H1 (cell line): Measurements from ENCODE around the gene TEAD1. TPM values are rescaled to one million over a fixed set of nuclear protein-coding genes. Genes with fewer than 3 reads are reported as not detected.
A peak's percentile ranks its signal among the peaks of the same experiment; 100 is the strongest.

ENCODE experiments used
- CTCF ChIA-PET: fragments of 300-600 bp; sonication (Branson Sonifier 250); formaldehyde crosslinking; loops from one replicate; lab custom pipeline; 2021; ENCODE audit not compliant: partially characterized antibody; lab: Charles Lee
- POLR2A ChIA-PET: fragments of 300-600 bp; sonication (Branson Sonifier 250); formaldehyde crosslinking; loops from one replicate; lab custom pipeline; 2021; ENCODE audit warnings: inconsistent platforms; ENCODE audit not compliant: partially characterized antibody; lab: Charles Lee
- DNase-seq, 2 experiments: peaks; one replicate each; pipeline versions ENCODE4 v3.0.0 to v3.0.0-alpha.2; 2010 to 2022; ENCODE audit warnings: low spot score in 2 of 2, low read depth in 1 of 2, mixed read lengths in 1 of 2
- FAIRE-seq: peaks from 2 replicates; lab custom pipeline; 2011; peaks lifted over from hg19 to GRCh38; lab: Jason Lieb, UNC
- H2AFZ ChIP-seq: 2 replicates; pipeline ENCODE4 v1.8.1; 2012; ENCODE audit warnings: low read length, inconsistent platforms
- H2AK5ac ChIP-seq: 2 replicates; pipeline ENCODE4 v1.6.1; 2013; ENCODE audit warnings: low read depth, low read length
- H2BK120ac ChIP-seq: replicated peaks from 2 replicates; pipeline ENCODE3; 2013; ENCODE audit warnings: low read depth, low read length, inconsistent platforms
- H2BK12ac ChIP-seq: 2 replicates; pipeline ENCODE4 v1.6.1; 2013; ENCODE audit warnings: low read depth, low read length
- H2BK15ac ChIP-seq: 2 replicates; pipeline ENCODE4 v1.6.1; 2013; ENCODE audit warnings: low read length
- H2BK20ac ChIP-seq: 2 replicates; pipeline ENCODE4 v1.6.1; 2013; ENCODE audit warnings: low read length
- H2BK5ac ChIP-seq: 2 replicates; pipeline ENCODE4 v1.6.1; 2013; ENCODE audit warnings: low read depth, low read length
- H3K14ac ChIP-seq: 2 replicates; pipeline ENCODE4 v1.6.1; 2013; ENCODE audit warnings: inconsistent platforms; ENCODE audit not compliant: insufficient read length
- H3K18ac ChIP-seq: 2 replicates; pipeline ENCODE4 v1.6.1; 2013; ENCODE audit warnings: low read length; ENCODE audit errors: extremely low read depth
- H3K23ac ChIP-seq: 2 replicates; pipeline ENCODE4 v1.6.1; 2013; ENCODE audit warnings: inconsistent platforms; ENCODE audit not compliant: insufficient read length
- H3K23me2 ChIP-seq: 2 replicates; pipeline ENCODE4 v1.6.1; 2013; ENCODE audit warnings: low read depth, low read length
- H3K27ac ChIP-seq: 2 replicates; pipeline ENCODE4 v1.6.1; 2011; ENCODE audit warnings: low read depth, low read length, inconsistent platforms
- H3K27me3 ChIP-seq, 4 experiments: replicated peaks in 1 of 4; 1 replicate in 1 of 4; 2 replicates in 3 of 4; pipeline versions ENCODE4 v1.6.1 to v1.8.1; 2011 to 2013; ENCODE audit warnings: low read length in 3 of 4, mild to moderate bottlenecking in 3 of 4, inconsistent platforms in 2 of 4, mixed read lengths in 2 of 4, moderate library complexity in 1 of 4; ENCODE audit not compliant: control insufficient read depth in 3 of 4, insufficient read depth in 3 of 4; ENCODE audit errors: extremely low read depth in 1 of 4
- H3K36me3 ChIP-seq, 4 experiments: 2 replicates each; pipeline versions ENCODE4 v1.6.1 to v1.8.1; 2011 to 2013; ENCODE audit warnings: mild to moderate bottlenecking in 4 of 4, low read length in 3 of 4, moderate library complexity in 2 of 4, control low read depth in 1 of 4, inconsistent platforms in 1 of 4; ENCODE audit not compliant: insufficient read depth in 4 of 4, control insufficient read depth in 2 of 4
- H3K4ac ChIP-seq: replicated peaks from 2 replicates; pipeline ENCODE3; 2013; ENCODE audit warnings: low read length, low read depth, mixed read lengths, inconsistent platforms; ENCODE audit not compliant: insufficient read length
- H3K4me1 ChIP-seq, 4 experiments: replicated peaks in 1 of 4; 1 replicate in 1 of 4; 2 replicates in 3 of 4; pipeline versions ENCODE4 v1.6.1 to v1.8.1; 2011 to 2013; ENCODE audit warnings: low read length in 3 of 4, inconsistent platforms in 2 of 4, mixed read lengths in 1 of 4; ENCODE audit not compliant: insufficient read depth in 4 of 4, control insufficient read depth in 3 of 4
- H3K4me2 ChIP-seq, 2 experiments: 2 replicates each; pipeline versions ENCODE4 v1.6.1 to v1.8.1; 2011 to 2013; ENCODE audit warnings: low read depth in 2 of 2, low read length in 2 of 2, control low read depth in 1 of 2, inconsistent platforms in 1 of 2, mild to moderate bottlenecking in 1 of 2; ENCODE audit not compliant: insufficient read depth in 1 of 2
- H3K4me3 ChIP-seq, 4 experiments: fragments of 200-600, 300-600 bp in 1 of 4; sonication (generic), shearing (Covaris generic), sonication (Bioruptor Twin) in 1 of 4; 2 replicates each; pipeline versions ENCODE4 v1.5.1 to v1.8.1; 2011 to 2016; ENCODE audit warnings: low read length in 4 of 4, low read depth in 3 of 4, control low read depth in 2 of 4, inconsistent platforms in 2 of 4, mild to moderate bottlenecking in 2 of 4, mixed read lengths in 1 of 4, moderate library complexity in 1 of 4; ENCODE audit not compliant: insufficient read depth in 2 of 4; ENCODE audit errors: extremely low read depth in 1 of 4
- H3K56ac ChIP-seq: replicated peaks from 2 replicates; pipeline ENCODE3; 2013; ENCODE audit warnings: low read depth, mild to moderate bottlenecking, mixed read lengths, low read length, inconsistent platforms; ENCODE audit not compliant: insufficient read length
- H3K79me1 ChIP-seq: 2 replicates; pipeline ENCODE4 v1.6.1; 2013; ENCODE audit warnings: low read depth, low read length, control low read depth
- H3K79me2 ChIP-seq, 2 experiments: 2 replicates each; pipeline versions ENCODE4 v1.6.1 to v1.8.1; 2012 to 2013; ENCODE audit warnings: low read length in 2 of 2, mild to moderate bottlenecking in 2 of 2, inconsistent platforms in 1 of 2; ENCODE audit not compliant: insufficient read depth in 2 of 2, control insufficient read depth in 1 of 2
- H3K9ac ChIP-seq, 4 experiments: replicated peaks in 1 of 4; 1 replicate in 1 of 4; 2 replicates in 3 of 4; pipeline versions ENCODE4 v1.6.1 to v1.8.1; 2011 to 2013; ENCODE audit warnings: low read depth in 3 of 4, low read length in 3 of 4, control low read depth in 2 of 4, mild to moderate bottlenecking in 2 of 4, moderate library complexity in 2 of 4, inconsistent platforms in 1 of 4; ENCODE audit errors: extremely low read depth in 1 of 4
- H3K9me3 ChIP-seq, 2 experiments: 2 replicates each; pipeline versions ENCODE4 v1.6.1 to v1.8.1; 2012 to 2013; ENCODE audit warnings: mild to moderate bottlenecking in 2 of 2, moderate library complexity in 2 of 2, control low read depth in 1 of 2, inconsistent platforms in 1 of 2, low read depth in 1 of 2, low read length in 1 of 2, mixed read lengths in 1 of 2; ENCODE audit not compliant: insufficient read depth in 2 of 2
- H4K20me1 ChIP-seq, 2 experiments: replicated peaks in 1 of 2; 2 replicates each; pipeline versions ENCODE3 to v1.8.1; 2011 to 2013; ENCODE audit warnings: inconsistent platforms in 2 of 2, low read length in 2 of 2, mild to moderate bottlenecking in 1 of 2; ENCODE audit not compliant: insufficient read depth in 2 of 2, control insufficient read depth in 1 of 2
- H4K5ac ChIP-seq: 2 replicates; pipeline ENCODE4 v1.6.1; 2013; ENCODE audit warnings: low read length, low read depth, mixed read lengths, inconsistent platforms; ENCODE audit not compliant: insufficient read length
- H4K8ac ChIP-seq: 2 replicates; pipeline ENCODE4 v1.8.0; 2013; ENCODE audit warnings: mild to moderate bottlenecking, moderate library complexity, low read length, inconsistent platforms; ENCODE audit not compliant: insufficient read depth; ENCODE audit errors: extremely low read depth
- H4K91ac ChIP-seq: replicated peaks from 2 replicates; pipeline ENCODE3; 2013; ENCODE audit warnings: low read length, mixed read lengths, inconsistent platforms; ENCODE audit not compliant: insufficient read length
- BRCA1 ChIP-seq: IDR thresholded peaks from 2 replicates; pipeline ENCODE4 v1.6.1; 2012; ENCODE audit warnings: low read depth, low read length, improper control_type of control experiment
- CBX5 ChIP-seq: fragments of 300-800, 300-1000 bp; sonication (generic); IDR thresholded peaks from 2 replicates; pipeline ENCODE4 v1.7.1; 2016; ENCODE audit warnings: antibody characterized with exemption, low read length, low read depth
- EGR1 ChIP-seq: IDR thresholded peaks from 2 replicates; pipeline ENCODE4 v1.6.1; 2011; ENCODE audit warnings: low read depth, low read length, borderline replicate concordance
- GTF2F1 ChIP-seq: IDR thresholded peaks from 2 replicates; pipeline ENCODE4 v1.6.1; 2012; ENCODE audit warnings: low read depth, low read length, improper control_type of control experiment, borderline replicate concordance
- HDAC2 ChIP-seq, 2 experiments: fragments of 300-600 bp in 1 of 2; sonication (generic) in 1 of 2; IDR thresholded peaks; 2 replicates each; pipeline ENCODE4 v1.6.1; 2011 to 2012; ENCODE audit warnings: low read depth in 2 of 2, low read length in 2 of 2, mild to moderate bottlenecking in 2 of 2, moderate library complexity in 2 of 2, borderline replicate concordance in 1 of 2, inconsistent platforms in 1 of 2
- RXRA ChIP-seq: IDR thresholded peaks from 2 replicates; pipeline ENCODE4 v1.6.1; 2011; ENCODE audit warnings: low read depth, mild to moderate bottlenecking, low read length, moderate library complexity; ENCODE audit not compliant: insufficient read depth
- SIX5 ChIP-seq: IDR thresholded peaks from 2 replicates; pipeline ENCODE4 v1.6.1; 2011; ENCODE audit warnings: mild to moderate bottlenecking, low read depth, low read length
- SP4 ChIP-seq: IDR thresholded peaks from 2 replicates; pipeline ENCODE4 v1.6.1; 2012; ENCODE audit warnings: low read length, inconsistent platforms
- WGBS, 2 experiments: shearing (Covaris generic) in 1 of 2; methylation state at CpG; one replicate each; pipeline versions ENCODE4 v1.1.6 to v1.1.7; 2013 to 2015; ENCODE audit warnings: low lambda C conversion rate in 2 of 2, mixed read lengths in 2 of 2, inconsistent platforms in 1 of 2, low coverage in 1 of 2, missing lambda C conversion rate in 1 of 2; ENCODE audit not compliant: insufficient replicate concordance in 2 of 2, insufficient coverage in 1 of 2, insufficient read length in 1 of 2; ENCODE audit errors: extremely low coverage in 1 of 2, missing lambda C conversion rate in 1 of 2; 5-methylcytosine and 5-hydroxymethylcytosine counted together
- polyA plus RNA-seq, 7 experiments: library from polyadenylated mRNA; depleted of rRNA in 3 of 7; stranded (reverse) in 5 of 7; unstranded in 2 of 7; fragments of >200 nt in 5 of 7; fragments of 200-250 nt in 2 of 7; gene quantifications; 1 replicate in 5 of 7; 2 replicates in 1 of 7; 4 replicates in 1 of 7; pipeline versions ENCODE4 v1.2.1 to v1.2.3, GENCODE V29; 2011 to 2013; ENCODE audit warnings: missing spikeins in 2 of 7, mixed read lengths in 2 of 7
- total RNA-seq: library from RNA; stranded (reverse); fragmentation: NEBNext Ultra II Directional; extraction: Animal tissue kit (Norgen Biotek cat#: 25700); gene quantifications from 2 replicates; pipeline ENCODE4 v1.2.1, GENCODE V29; 2021
- TF ChIP-seq, protein P1 (sequence below): IDR thresholded peaks from 2 replicates; pipeline ENCODE4 v1.6.1; 2011; ENCODE audit warnings: low read depth, mild to moderate bottlenecking, low read length; ENCODE audit not compliant: insufficient read depth
- TF ChIP-seq, protein P2 (sequence below): IDR thresholded peaks from 2 replicates; pipeline ENCODE4 v1.6.1; 2012; ENCODE audit warnings: low read length, inconsistent platforms
- TF ChIP-seq, protein P3 (sequence below): IDR thresholded peaks from 2 replicates; pipeline ENCODE4 v1.6.1; 2012; ENCODE audit warnings: inconsistent platforms

The TEAD1 gene
- total and polyA plus RNA-seq, 2 of the 8 experiments (the other 6 are each of a cell fraction or from before 2014, with no cell fraction given): 15.6 to 67.4 TPM

DNA sequence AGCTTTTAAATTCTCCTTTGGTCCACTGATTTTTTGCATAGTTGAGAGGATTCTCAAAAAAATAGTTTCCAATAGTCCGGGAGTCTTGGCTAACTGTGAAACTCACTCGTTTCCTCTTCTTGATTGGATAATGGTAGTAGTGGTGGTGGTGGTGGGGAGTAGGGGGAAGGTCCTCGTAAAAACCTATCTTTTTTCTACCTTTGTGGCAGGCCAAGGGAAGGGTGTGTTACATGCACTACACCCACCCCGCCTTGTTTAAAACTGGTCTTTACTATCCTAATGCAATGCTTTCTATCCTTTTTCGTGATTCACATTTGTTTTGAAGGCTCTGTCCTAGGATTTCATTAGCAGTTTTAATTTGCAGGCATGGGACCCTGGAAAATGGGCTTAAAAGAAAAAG lies 4.8 kb downstream of the TEAD1 start:
- WGBS, 2 experiments: 64% methylated on average over 5 of the region's 5 CpGs; no CpG with 5 or more reads in 1 of the 2 experiments
- no peak for FAIRE-seq
- no peak overlapping the region for H3K18ac ChIP-seq
- no peak overlapping the region for H4K8ac ChIP-seq
- peaks cover 7 to 74% of the 10 kb centered on the region in 2 experiments; a peak in 3 of 4 replicates for H3K79me2 ChIP-seq
- H4K5ac ChIP-seq: peak overlapping the region; percentile 18
- DNase-seq: no peak
- no peaks in the 10 kb centered on the region; a peak in 1 of 8 replicates for H3K36me3 ChIP-seq
- H2AFZ ChIP-seq: no peak overlapping the region
- H2AK5ac ChIP-seq: no peak overlapping the region
- no peak overlapping the region for H3K56ac ChIP-seq
- ChIA-PET POLR2A (interaction anchor here (0.8 to 3.2 kb wide), 10 partner anchors 8 to 210 kb away, joined by 3 to 13 read pairs (median 4); no protein-coding TSS in a partner anchor), CTCF (interaction anchor here (0.7 to 3.7 kb wide), 12 partner anchors 10 to 266 kb away, joined by 3 to 15 read pairs (median 3); no protein-coding TSS in a partner anchor)
- H4K20me1 ChIP-seq: peaks cover 24 to 32% of the 10 kb centered on the region in 2 experiments
- no peak overlapping the region for H4K91ac ChIP-seq
- no peak overlapping the region for H2BK20ac ChIP-seq
- peaks cover 11 to 47% (median 30%) of the 10 kb centered on the region in 4 experiments for H3K4me1 ChIP-seq
- no peak overlapping the region for H3K4ac ChIP-seq
- no peak overlapping the region for H3K23ac ChIP-seq
- no peak overlapping the region for H2BK5ac ChIP-seq
- peaks cover 0 to 14% (median 3%) of the 10 kb centered on the region in 4 experiments; a peak in 5 of 7 replicates for H3K27me3 ChIP-seq
- H3K9ac ChIP-seq: no peak overlapping the region
- H3K27ac ChIP-seq: no peak overlapping the region
- H3K14ac ChIP-seq: no peak overlapping the region
- no peak overlapping the region for H2BK12ac ChIP-seq
- peak overlapping the region; percentile 5 to 77; a peak in 2 of 4 replicates for H3K4me2 ChIP-seq
- H2BK120ac ChIP-seq: no peak overlapping the region
- no peak overlapping the region for H2BK15ac ChIP-seq
- H3K79me1 ChIP-seq: peaks cover 7% of the 10 kb centered on the region; the same call in 1 of the 2 replicates
- no peaks in the 10 kb centered on the region for H3K9me3 ChIP-seq
- H3K4me3 ChIP-seq: peak overlapping the region in 1 of 4 experiments; percentile 52; a peak in 1 of 8 replicates
- H3K23me2 ChIP-seq: peaks cover 5% of the 10 kb centered on the region
- TF ChIP-seq RXRA: no peak
- TF ChIP-seq, protein P1, sequence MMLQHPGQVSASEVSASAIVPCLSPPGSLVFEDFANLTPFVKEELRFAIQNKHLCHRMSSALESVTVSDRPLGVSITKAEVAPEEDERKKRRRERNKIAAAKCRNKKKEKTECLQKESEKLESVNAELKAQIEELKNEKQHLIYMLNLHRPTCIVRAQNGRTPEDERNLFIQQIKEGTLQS: no peak
- TF ChIP-seq, protein P2, sequence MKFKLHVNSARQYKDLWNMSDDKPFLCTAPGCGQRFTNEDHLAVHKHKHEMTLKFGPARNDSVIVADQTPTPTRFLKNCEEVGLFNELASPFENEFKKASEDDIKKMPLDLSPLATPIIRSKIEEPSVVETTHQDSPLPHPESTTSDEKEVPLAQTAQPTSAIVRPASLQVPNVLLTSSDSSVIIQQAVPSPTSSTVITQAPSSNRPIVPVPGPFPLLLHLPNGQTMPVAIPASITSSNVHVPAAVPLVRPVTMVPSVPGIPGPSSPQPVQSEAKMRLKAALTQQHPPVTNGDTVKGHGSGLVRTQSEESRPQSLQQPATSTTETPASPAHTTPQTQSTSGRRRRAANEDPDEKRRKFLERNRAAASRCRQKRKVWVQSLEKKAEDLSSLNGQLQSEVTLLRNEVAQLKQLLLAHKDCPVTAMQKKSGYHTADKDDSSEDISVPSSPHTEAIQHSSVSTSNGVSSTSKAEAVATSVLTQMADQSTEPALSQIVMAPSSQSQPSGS: no peak
- no peak for TF ChIP-seq BRCA1
- TF ChIP-seq SIX5: no peak
- TF ChIP-seq, protein P3, sequence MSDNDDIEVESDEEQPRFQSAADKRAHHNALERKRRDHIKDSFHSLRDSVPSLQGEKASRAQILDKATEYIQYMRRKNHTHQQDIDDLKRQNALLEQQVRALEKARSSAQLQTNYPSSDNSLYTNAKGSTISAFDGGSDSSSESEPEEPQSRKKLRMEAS: no peak
- TF ChIP-seq SP4: no peak
- no peak for TF ChIP-seq GTF2F1
- no peak for TF ChIP-seq HDAC2 (IDR thresholded peaks at IDR 0.05; ENCODE audit: borderline replicate concordance in 1 of 2, low read depth in 2 of 2, low read length in 2 of 2)
- no peak for TF ChIP-seq EGR1
- TF ChIP-seq CBX5: no peak
